ENCODE results near the gene ST6GAL1.
"Not testable (repeated sequence)": the region's sequence is repeated elsewhere in the genome, so short reads cannot be mapped to it uniquely, and the experiment has no call there.

The ST6GAL1 gene

GRCh38 chr3:186946756-186947375 lies 16.5 kb downstream of the ST6GAL1 start:
- no peak for DNase-seq

GRCh38 chr3:186949281-186949982 lies 19.1 kb downstream of the ST6GAL1 start:
- no peak for DNase-seq

- no peak for DNase-seq
Measured at GRCh38 chr3:186950402-186951093, 20.2 kb downstream of the ST6GAL1 start.

DNA sequence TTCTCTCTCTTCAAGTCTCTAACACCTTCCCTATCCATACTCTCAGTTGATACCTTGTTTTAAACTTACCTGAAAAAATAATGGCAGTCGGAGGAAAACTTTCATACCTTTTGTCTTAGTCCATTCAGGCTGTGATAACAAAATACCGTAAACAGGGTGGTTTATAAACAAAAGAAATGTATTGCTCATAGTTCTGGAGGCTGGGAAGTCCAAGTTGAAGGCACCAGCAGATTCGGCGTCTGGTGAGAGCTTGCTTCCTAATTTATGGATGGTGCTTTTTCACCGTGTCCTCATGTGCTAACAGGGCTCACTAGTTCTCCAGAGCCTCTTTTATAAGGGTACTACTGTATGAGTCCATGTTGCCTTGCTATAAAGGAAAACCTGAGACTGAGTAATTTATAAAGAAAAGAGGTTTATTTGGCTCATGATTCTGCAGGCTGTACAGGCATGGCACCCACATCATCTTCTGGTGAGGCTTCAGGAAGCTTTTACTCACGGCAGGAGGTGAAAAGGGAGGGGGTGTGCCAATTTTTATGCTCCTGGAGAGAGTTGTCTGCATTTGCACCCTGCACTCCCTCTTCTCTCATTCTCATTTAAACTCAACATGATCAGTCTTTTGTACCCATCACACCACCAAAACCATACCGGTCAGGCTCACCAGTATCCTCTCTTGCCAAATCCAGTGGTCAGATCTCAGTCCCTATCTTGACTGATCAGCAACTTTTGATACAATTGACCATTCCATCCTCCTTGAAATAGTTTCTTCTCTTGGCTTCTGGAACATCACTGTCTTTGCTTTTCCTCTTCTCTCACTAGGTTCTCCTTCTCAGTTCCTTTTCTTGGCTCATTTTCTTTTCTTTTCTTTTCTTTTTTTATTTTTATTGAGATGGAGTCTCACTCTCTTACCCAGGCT lies 21.6 kb downstream of the ST6GAL1 start:
- DNase-seq: no peak

DNA sequence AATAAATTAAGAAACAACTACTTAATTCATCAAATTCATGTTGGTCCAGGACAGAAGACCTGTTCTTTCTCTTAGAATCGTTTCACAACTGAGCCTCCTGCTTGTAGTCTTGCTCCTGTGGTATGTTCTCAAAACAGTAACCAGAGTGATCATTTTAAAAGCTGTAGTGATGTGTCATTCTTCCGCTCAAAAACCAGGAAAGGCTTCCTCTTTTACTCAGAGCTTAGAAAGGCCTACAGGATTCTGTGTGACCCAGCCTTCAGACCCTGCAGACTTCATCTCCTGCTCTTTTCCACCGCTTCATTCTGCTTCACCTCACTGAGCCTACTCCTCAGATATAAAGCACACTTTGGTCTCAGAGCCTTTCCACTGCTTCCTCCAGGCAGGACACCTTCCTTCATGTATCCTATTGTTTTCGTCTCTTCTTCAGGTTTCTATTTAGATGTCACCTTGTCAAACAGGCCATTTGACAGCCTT lies 22.7 kb downstream of the ST6GAL1 start:
- peak; percentile 15 for DNase-seq

GRCh38 chr3:186953992-186954699 lies 23.8 kb downstream of the ST6GAL1 start:
- DNase-seq: not testable (repeated sequence)

GRCh38 chr3:186955898-186956696 lies 25.8 kb downstream of the ST6GAL1 start:
- no peak for DNase-seq

DNA sequence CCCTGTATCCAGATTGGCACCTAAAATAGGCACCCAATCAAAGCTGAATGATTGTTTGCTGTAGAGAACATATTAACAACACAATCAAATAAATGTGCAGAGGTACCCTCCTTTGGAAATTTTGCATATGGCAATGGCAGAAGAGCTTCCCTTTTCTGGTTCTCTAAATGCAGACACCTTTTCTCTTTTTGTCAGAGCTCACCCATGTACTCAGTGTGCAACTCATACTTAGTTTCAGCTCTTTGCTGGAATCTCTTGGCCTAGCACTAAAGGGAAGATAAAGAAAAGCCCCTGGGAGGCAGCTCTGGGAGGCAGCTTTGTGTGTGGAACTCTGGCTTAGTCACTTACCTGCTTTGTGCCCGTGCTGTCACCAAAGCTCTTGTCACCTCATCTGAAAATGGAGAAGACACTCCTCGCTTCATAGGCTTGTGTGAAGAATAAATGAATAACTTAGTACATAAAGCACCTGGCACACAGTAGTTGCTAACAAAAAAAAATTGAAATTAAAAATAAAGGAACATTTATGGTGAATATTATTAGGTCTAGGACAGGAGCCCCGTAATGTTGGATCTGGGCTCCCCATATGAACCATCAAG lies 28.8 kb downstream of the ST6GAL1 start:
- no peak for DNase-seq

GRCh38 chr3:186960347-186960746 lies 30.0 kb downstream of the ST6GAL1 start:
- DNase-seq: no peak

DNA sequence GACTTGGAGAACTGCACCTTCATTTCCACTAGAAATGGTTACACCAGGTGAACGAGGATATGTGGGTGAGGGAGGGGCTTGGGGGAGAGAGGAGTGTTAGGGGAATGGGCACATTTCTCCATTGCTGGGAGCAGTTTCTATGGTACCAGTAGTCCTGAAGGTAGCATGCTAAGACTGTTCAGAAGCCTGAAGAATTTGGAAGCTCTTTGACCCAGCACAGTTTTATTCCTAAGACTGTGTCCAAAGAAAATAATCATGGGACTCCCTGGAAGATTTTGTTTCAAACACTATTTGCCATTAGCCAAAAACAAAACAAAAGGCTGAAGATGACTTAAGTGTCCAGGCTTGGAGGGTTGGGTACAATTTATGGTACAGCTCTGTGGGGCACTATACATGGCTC lies 32.1 kb downstream of the ST6GAL1 start:
- DNase-seq: no peak

- DNase-seq: no peak
Measured at GRCh38 chr3:186963636-186964035, 33.3 kb downstream of the ST6GAL1 start.

DNA sequence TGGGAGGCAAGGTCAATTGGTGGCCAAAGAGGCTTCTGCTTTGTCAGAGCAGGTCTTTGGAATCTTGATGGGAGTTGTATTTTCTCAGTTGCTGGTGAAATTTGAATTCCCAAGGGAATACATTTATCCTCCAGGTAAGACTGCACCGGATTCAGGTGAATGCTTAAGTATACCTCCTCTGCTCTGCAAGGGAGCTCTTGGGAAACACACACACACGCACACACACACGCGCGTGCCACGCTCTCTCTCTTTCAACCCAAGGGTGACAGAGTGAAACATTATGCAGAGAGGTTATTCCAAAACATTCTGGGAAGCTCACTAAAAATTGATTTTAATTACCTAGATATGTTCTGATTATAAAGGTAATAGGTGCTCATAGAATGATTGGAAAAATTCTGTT lies 33.7 kb downstream of the ST6GAL1 start:
- DNase-seq: no peak

GRCh38 chr3:186964616-186965015 lies 34.3 kb downstream of the ST6GAL1 start:
- no peak for DNase-seq

DNA sequence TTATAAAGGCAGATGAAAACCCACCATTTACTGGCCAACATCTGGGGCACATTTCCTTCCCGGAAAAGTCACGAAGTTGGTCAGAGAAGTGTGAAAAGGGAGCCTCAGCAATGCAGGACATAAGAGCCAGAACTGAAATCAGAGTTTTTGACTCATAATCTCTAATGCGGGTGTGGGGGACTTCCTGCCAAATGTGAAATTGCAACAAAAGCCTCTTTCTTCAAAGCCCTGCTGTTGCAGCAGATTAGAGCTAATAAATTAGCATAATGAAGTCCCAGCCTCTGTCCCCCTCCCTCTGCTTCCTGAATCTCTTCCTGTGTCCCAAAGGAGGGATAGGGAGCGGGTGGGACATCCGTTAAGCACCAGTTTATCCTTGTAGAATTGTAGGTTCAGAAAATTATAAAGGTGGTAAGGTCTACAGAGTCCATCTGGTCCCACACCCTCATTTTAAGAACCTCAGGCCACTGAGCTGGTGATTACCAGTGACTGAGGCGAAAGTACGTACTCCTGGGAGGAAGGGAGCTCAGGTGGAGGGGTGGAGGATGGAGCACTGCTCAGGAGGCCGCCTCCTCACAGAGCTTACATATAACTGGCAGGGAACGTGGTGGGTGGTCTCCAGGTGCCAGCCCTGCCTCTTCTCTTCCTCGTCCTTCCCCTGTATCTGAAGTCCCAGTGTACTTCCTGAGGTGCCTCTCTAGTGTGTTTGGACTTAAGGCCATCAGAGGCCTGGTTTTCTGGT lies 35.0 kb downstream of the ST6GAL1 start:
- DNase-seq: no peak

DNA sequence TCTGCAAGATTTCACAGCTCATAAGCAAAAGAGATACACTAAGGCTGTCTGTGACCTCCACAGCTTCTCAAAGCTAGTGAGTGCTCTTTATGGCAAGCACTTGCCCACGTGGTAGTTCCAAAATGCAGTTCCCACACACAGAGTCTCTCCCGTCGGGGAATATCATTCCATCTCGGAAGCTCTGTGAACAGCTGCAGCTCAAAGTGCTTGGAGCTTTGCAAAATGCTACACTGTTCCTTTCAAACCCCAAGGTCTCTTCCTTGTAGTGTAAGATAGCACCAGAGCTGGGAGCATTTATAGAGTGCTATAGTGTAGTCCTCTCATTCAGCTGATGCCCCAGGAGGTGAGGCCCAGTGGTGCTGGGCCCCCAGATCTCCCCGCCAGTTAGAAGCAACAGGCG lies 36.1 kb downstream of the ST6GAL1 start:
- no peak for DNase-seq

GRCh38 chr3:186967236-186967635 lies 36.9 kb downstream of the ST6GAL1 start:
- DNase-seq: not testable (repeated sequence)

DNA sequence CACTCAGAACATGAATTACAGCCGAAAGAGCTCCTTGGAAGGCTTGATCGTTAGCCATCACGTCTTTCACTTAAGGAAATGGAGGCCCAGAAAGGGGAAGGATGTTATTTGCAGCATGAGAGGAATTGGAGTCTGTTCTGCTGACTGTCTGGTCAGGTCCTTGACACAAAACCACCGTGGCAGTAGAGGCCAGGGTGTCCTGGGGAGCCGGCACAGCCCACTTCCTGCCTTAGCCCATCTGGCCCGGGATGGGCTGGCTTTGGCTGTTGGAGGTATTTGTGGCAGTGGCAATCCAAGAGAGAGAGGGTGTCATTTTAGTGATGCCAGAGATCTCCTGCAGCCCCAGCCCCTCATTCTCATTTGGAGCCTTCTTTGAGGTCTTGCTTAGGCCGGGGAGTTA lies 37.4 kb downstream of the ST6GAL1 start:
- DNase-seq: no peak

DNA sequence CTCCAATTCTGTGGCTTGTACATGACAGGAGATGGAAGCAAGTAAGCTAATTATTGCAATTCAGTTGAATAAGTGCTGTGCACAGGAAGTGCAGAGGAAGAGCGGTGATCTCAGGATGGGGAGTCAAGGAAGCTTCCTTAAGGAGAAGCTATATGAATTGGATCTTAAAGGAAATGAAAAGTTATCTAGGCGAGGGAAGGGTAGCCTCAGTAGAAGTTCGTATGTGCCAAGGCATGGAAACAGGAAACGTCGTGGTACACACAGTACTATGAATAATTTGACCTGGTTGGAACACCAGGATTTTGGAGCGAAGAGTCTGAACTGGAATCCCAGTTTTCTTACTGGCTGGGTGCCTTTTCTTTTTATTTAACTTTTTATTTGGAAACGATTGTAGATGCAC lies 39.3 kb downstream of the ST6GAL1 start:
- DNase-seq: no peak

GRCh38 chr3:186971106-186971505 lies 40.8 kb downstream of the ST6GAL1 start:
- not testable (repeated sequence) for DNase-seq

- no peak for DNase-seq
Measured at GRCh38 chr3:186971578-186971977, 41.3 kb downstream of the ST6GAL1 start.
